HG03432 (cell line): ENCODE data around the gene CLDN15.
"Not testable (repeated sequence)": the region's sequence is repeated elsewhere in the genome, so short reads cannot be mapped to it uniquely, and the experiment has no call there.

Source experiments
- ATAC-seq: cut with Tn5 transposase; IDR thresholded peaks from one replicate; pipeline ENCODE4 v1.9.1; 2021; ENCODE audit warnings: mild to moderate bottlenecking, moderate library complexity; ENCODE audit not compliant: unreplicated experiment

CLDN15 gene

DNA sequence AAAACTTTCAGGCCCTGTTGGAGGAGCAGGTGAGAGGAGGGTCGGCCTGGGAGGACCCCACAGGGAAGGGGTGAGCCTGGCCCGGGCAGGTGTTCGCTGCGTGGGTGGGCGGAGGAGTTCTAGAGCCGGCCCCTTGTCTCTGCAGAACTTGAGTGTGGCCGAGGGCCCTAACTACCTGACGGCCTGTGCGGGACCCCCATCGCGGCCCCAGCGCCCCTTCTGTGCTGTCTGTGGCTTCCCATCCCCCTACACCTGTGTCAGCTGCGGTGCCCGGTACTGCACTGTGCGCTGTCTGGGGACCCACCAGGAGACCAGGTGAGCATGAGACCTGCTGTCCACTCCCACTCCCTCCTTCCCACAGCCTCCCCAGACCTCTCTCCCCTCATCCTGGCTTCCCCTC lies 14.1 kb downstream of the CLDN15 start:
- no peak for ATAC-seq

DNA sequence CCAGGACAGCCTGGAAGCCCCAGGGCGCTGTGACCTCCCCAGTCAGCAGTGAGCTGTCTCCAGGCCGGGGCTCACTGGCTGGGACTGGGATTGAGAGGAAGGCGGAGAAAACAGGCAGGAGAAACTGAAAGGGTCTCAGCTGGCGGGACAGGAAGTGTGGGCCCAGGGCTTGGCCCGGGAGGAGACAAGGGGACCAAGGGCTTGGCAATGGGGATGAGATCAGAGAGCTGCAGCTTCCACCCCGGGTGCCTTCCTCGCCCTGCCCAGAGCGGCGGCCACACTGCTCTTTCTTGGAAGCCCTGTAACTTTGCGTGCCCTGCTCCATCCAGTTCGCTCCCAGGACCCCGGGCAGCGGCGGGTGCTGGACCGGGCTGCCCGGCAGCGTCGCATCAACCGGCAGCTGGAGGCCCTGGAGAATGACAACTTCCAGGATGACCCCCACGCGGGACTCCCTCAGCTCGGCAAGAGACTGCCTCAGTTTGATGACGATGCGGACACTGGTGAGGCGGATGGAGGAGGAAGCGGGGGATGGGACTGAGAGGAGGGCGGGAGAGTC lies 15.2 kb downstream of the CLDN15 start:
- ATAC-seq: no peak

DNA sequence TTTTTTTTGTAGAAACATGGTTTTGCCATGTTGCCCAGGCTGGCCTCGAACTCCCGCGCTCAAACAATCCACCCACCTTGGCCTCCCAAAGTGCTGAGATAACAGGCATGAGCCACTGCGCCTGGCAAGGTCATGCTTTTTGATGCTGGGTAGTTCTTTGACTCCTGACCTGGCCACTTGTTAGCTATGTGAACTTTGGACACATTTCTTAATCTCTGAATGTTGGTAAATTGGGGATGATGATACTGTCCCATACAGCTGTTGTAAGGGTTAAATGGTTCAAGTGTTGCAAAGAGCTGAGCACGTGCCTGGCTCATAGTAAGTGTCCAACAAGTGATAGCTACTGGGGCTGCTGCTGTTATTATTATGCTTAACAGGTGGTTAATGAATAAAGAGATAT lies 17.3 kb downstream of the CLDN15 start:
- ATAC-seq: no peak

DNA sequence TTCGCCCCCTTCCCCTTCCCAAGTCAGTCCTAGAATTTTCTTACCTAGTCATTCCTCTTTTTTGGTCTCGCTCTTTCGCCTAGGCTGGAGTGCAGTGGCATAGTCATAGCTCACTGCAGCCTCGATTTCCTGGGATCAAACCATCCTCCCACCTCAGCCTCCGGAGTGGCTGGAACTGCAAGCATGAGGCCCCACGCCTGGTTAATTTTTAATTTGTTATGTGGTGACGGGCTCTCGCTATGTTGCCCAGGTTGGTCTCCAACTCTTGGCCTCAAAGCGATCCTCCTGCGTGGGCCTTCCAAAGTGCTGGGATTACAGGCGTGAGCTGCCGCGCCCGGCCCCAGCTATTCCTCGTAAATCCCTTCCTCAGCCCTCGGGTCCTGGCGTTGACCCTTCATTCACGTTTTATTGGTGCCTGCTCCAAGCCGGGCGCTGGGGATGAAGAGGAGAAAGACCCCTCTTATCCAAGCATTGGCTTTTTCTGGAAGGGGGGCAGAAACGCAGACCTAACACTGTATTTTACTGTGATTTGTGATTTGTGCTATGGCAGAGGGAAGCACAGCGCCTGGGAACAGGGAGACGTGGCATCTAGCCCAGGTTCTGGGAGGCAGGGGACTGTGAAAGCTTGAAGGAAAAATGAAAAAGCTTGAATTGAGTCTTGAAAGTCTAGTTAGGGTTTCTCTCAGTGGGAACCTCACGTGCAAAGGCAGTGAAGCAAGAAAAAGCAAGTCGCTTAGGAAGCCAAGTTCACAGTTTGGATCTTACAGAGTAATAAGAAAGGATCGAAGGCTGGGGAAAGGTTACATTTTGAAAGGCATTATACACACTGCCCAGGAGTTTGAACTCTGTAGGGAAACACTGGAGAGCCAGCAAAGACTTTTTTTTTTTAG lies 19.1 kb downstream of the CLDN15 start:
- ATAC-seq: peak; percentile 3

DNA sequence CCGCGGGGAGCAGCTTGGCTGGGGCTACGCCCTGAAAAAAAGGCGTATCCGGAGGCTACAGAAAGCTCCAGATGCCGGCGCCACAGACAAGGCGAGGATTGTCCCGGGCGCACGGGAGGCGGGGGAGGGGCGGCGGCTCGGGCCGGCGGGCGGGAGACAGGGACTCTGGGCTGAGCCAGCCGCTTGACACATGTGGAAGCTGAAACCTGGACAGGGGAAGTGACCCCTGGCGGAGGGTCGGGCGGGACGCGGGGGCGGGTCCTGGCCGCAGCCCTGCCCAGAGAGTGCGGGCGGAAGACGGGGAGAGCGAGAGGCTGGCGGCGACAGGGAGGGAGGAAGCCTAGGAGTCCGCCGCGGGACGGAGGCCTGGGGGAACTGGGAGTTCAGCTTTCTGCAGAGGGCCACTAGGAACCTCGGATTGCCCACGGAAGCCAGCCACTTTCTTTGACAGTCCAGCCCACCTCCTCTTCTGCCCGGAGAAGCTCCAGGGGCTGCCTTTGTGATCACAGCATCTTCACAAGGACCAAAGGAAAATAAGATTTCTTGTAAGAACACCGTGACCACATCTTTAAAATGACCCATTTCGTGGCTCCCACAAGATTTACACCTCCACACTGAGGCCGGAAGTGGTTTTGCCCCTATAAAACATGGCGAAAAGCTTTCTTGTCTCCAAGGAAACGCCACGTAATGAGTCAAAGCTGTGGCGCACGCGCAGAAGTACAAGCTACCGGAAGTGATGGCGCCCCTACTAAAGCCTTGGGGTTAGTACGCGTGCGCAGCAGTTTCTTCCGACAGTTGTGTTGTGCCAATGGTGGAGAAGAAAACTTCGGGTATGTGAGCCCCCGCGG lies 20.0 kb downstream of the CLDN15 start, which contains the start of the genes PLOD3 and ZNHIT1:
Gene PLOD3, minus strand, starts transcription at position 194 of the 848 bp plus-strand sequence. CDS start 307 bp downstream, outside the sequence.
Gene ZNHIT1, plus strand, starts transcription at position 778 of the 848 bp plus-strand sequence. Its CDS starts 31 bp downstream, at position 809.
- ATAC-seq: peak; percentile 62

DNA sequence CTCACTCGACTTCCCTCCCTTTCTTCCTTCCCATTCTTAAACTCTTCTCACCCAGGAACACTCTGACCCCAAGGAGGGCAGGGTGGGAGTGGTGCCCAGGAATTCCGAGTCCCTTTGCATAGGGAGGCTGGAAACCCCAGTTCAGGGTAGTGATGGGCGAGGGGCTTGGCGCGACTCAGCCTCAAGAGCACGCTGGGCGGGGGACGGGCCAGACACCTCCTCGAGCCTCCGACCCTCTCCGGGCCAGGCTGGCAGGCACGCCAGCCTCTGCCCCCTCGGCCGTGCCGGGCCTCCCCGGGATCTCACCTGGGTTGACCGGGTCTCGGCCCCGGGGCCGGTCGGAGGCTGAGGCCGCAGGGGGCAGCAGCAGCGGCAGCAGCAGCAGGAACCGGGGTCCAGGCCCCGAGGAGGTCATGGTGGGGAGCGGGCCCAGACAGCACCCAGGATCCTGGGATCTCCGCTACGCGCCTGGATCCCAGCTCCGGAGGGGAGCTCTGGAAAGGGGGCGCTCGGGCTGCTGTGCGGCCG lies 20.7 kb downstream of the CLDN15 start:
- ATAC-seq: peak; percentile 25

DNA sequence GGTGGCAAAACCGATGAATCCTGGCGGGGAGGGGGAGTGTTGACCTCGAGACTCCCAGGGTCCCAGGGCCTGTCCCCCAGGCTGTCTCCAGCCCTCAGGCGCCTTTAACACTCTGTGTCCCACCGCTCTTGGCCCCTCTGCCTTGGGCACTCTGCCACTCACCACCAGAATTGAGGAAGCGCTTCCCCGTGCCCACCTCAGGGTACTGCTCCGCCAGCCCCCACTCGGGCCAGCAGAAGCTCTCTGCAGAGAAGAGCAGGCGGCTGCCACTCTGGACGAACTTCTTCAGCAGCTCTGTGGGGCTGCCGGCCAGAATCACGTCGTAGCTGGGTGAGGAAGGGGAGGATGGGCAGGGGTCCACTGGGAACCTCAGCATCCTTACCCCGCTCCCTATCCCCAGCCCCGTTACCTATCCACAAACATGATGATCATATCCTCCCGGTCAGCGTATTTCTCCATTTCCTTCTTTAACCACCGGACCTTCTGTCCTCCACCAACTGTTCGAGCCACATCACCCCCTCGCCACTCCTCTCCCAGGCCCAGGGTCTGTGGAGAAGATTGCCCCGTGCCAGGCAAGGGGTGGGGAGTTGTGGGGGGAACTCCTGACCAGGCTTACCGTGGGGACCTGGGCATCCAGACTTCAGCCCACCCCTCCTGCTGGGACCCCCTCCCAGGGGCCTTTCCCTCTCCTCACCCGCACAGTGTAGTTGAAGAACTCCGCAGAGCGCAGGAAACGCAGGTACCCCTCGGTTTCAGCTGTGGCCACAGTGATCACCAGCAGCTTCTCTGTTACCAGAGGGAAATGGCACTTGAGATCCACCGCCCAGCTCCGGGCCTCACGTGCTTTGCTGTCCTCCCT lies 21.4 kb downstream of the CLDN15 start:
- no peak for ATAC-seq

DNA sequence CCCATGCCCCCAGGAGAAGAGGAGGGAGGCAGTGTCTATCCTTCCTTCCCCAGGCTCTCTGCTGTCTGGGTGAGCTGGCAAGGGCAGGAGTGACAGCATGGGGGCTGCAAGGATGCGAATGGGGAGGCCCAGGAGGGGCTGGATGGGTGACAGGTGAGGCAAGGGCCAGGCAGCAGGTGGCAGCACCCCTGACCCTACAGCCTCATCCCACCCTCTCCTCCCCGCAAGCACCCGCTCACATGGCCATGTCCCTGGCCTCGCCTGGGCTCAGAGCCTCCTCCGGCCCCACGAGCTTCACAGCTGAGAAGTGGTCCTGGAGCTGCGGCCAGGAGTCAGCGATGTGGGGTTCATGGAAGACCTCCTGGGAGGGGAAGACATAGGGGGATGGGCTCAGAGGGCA lies 25.6 kb downstream of the CLDN15 start:
- no peak for ATAC-seq

DNA sequence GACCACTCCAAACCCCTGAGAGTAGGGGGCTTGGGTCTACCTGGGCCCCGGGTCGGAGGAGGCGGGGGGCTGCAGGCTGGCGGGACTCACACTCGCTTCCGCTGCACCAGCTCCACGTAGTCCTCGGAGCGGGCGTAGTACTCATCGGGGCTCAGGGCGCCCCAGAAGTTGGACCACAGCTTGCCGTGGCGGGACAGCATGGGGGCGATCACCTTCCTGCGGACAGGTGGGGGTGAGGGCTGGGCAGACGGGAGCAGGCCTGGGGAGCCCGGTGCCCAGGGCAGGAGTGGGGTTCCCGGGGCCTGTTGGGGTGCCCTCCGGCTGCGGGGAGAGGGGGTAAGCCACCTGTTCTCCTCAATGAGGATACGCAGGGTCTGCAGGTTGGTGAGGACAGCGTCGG lies 26.1 kb downstream of the CLDN15 start:
- ATAC-seq: no peak

DNA sequence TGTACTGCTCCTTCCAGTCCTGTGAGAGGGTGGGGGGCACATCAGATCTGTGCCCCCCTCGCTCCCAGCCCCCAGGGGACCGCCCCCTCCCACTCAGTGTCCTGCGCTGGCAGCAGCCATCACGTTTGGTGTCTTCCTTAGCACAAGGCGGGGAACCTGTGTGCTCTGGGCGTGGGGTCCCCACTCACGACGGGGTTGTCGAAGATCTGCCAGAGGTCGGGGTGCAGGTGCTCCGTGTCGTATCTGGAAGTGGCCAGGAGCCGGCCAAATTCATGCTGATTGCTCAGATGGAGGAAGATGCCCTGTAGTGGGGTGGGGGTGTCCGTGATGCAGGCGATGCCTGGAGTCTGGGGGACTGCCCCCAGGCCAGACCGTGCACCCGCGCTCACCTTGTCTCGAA lies 27.5 kb downstream of the CLDN15 start:
- no peak for ATAC-seq

DNA sequence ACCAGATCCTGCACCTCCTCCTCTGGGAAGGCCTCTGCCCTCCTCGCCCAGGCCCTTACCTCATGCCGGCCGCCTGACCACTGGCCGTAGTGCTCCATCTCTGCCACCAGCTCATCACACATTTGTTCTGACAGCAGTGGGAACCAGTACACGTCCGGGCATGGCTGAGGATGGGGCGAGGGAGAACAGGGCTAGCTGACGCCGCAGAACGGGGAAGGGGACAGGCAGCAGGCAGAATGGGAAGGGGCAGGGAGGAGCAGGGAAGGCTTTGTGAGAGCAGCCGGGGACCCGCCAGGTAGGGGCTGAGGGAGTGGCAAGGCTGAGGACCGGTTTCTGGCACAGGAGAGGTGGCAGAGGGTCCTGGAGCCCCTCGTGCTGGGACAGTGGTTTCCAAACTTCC lies 28.8 kb downstream of the CLDN15 start:
- ATAC-seq: no peak

DNA sequence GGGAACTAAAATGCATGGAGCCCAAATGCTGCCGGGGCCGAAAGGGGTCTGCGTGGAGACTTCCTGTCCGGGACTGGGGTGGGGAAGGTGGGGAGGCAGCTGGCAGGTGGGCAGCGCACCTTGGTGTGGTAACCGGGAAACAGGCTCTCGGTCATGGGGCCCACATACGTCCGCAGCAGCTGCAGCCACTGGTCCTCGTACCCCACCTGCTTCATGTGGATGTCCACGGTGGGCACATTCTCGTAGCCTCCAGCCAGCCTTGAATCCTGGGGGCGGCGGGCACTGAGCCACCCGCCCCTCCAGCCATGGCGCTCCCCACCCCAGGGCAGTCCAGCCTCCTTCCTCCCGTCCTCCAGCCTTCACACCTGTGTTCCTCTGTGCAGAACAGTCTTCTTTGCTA lies 30.1 kb downstream of the CLDN15 start:
- ATAC-seq: no peak

DNA sequence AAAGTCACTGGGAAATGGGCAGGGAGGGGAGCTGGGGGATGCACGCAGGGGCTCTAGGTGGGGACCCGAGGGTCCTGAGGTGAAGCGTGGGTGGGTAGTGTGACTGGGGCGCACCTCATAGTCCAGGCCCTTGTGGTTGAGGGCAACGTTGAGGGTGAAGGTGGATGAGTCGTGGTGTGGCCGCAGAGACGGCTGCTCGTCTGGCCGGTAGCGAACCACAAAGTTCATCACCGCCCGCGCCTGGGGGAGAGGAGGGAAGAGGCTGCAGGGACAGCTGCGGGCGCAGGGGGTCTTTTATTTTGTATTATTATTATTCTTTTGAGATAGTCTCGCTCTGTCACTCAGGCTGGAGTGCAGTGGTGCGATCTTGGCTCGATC lies 30.9 kb downstream of the CLDN15 start:
- no peak for ATAC-seq

DNA sequence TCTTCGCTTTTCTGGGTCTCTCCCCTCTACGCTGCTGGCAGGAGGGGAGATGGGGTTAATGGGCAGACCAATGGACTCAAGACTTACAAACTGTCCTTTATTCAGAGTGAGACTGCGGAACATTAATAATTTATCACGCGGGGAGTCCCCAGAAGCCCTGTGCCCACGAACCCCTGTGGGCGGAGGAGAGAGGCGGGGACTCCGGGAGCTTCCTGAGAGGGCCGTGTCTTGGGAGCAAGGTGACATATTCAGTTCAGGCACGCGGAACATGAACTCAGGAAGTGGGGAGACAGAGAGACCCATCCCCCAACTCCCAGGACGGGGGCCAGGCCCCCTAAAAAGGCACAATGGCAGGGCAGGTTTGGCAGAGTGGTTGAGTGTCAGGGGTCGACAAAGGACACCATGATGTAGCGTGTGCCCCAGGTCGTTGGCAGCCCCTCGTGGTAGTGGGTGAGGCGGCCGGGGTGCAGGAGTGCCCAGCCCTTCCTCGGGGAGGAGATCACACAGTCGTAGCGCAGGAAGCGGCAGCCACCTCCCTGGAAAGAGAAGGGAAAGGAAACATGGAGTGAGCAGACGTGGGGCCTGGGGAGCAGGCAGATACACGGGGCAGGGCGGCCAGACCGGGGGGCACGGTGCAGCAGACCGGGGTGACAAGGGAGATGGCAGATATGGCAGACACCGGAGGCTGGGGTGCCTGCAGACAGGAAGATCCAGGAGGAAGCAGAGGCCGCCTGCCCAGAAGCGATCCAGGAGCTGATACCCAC lies 31.5 kb downstream of the CLDN15 start:
- ATAC-seq: no peak

DNA sequence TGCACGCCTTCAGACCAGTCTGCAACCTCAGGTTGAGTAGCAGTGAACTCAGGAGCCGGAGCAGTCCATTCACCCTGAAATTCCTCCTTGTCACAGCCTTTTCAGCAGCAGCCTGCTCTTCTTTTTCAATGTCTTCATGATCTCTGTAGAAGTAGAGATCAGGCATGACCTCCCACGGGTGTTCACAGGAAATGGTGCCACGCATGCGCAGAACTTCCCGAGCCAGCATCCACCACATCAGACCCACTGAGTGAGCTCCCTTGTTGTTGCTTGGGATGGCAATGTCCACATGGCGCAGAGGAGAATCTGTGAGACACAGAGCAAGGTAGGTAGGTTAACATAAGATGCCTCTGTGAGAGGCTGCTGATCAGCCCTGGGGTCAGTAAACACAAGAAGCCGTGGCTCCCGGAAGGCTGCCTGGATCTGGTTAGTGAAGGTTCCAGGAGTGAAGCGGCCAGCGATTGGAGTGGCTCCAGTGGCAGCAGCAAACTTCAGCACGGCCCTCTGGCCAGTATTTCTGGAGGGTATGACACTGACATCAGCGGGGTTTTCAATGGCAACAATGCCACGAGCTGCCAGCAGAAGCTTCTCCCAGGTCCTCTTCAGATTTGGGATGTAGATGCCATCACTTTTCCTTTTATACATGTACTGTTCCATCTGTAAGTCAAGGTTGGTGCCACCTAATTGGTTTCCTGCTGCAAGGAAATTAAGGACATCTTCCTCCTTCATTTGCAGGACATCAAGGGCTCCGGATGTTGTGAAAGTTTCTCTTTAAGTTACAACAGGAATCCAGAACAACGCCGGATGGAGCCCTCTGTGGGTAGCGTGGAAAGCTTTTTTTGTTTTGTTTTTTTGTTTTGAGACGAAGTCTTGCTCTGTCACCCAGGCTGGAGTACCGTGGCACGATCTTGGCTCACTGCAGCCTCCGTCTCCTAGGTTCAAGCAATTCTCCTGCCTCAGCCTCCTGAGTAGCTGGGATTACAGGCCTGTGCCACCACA lies 33.6 kb downstream of the CLDN15 start:
- ATAC-seq: not testable (repeated sequence)

DNA sequence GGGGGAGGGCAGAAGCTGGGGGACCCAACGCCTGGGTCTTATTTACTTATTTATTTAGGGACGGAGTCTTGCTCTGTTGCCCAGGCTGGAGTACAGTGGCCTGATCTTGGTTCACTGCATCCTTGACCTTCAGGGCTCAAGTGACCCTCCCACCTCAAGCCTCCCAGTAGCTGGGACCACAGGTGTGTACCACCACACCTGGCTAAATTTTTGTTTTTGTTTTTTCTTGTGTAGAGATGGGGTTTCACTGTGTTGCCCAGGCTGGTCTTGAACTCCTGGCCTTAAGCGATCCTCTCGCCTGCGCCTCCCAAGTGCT lies 35.0 kb downstream of the CLDN15 start:
- ATAC-seq: no peak

DNA sequence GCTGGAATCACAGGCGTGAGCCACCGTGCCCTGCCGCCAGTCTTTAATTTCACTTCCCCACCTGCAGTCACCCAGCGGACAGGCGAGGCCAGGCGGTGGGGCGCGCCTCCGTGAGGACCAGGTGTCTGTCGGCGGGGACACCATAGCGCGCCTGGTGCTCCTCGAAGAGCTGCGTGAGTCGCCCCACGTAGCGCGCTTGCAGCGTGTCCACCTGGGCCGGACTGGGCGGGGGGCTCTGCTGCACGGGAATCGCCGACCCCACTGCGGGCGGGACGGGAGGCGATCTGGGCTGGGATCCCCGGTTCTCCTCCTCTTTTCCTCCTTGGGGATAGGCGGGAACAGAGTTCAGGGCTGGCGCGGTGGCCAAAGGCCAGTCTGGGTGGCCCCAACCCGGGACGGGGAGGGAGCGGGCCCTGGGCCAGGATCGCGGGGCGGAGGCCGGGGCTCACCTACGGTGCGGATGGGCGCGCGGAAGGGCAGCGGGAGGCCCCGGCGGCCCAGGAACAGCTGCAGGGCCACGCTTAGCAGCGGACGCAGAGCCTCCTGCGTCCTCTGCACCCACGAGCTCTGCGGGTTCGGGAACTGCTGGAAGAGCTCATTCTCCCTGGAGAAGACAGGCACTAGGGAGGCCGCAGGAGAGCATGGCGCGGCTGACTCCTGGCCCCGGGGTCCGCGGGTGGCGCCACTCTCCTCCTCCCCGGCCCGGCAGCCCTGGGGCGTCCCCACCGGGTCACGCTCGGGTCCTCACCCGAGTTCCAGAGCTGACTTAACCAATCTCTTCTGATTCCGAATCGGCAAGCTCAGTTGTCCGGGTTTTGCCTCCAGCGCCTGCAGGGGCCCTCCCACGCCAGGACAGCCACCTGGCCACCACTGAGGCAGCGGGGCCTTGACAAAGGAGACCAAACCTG lies 35.7 kb downstream of the CLDN15 start:
- no peak for ATAC-seq
